GM19397 (cell line): ENCODE measurements around the gene SMURF2.
"Not testable (repeated sequence)": the region's sequence is repeated elsewhere in the genome, so short reads cannot be mapped to it uniquely, and the experiment has no call there.

Source experiments
- ATAC-seq: cut with Tn5 transposase; IDR thresholded peaks from one replicate; pipeline ENCODE4 v1.9.1; 2021; ENCODE audit warnings: mild to moderate bottlenecking, moderate library complexity; ENCODE audit not compliant: unreplicated experiment

SMURF2 gene

GRCh38 chr17:64599187-64599676 is 62.9 kb downstream of the SMURF2 start:
- ATAC-seq, result peak; percentile 86

GRCh38 chr17:64598672-64599071 is 63.4 kb downstream of the SMURF2 start:
- ATAC-seq, result no peak

- ATAC-seq, result no peak
Measured at GRCh38 chr17:64596988-64597387, 65.1 kb downstream of the SMURF2 start.

- ATAC-seq, result no peak
Measured at GRCh38 chr17:64596439-64596838, 65.7 kb downstream of the SMURF2 start.

GRCh38 chr17:64591944-64592343 is 70.2 kb downstream of the SMURF2 start:
- ATAC-seq, result no peak

- no peak for ATAC-seq
Measured at GRCh38 chr17:64585146-64585545, 77.0 kb downstream of the SMURF2 start.

- ATAC-seq, result no peak
Measured at GRCh38 chr17:64583038-64583437, 79.1 kb downstream of the SMURF2 start.

- no peak for ATAC-seq
Measured at GRCh38 chr17:64580384-64581315, 81.5 kb downstream of the SMURF2 start.

GRCh38 chr17:64579917-64580316 is 82.2 kb downstream of the SMURF2 start:
- no peak for ATAC-seq

- not testable (repeated sequence) for ATAC-seq
Measured at GRCh38 chr17:64577025-64577424, 85.1 kb downstream of the SMURF2 start.

GRCh38 chr17:64575431-64575830 is 86.7 kb downstream of the SMURF2 start:
- no peak for ATAC-seq

GRCh38 chr17:64574646-64575045 is 87.5 kb downstream of the SMURF2 start:
- no peak for ATAC-seq

- no peak for ATAC-seq
Measured at GRCh38 chr17:64573214-64573613, 88.9 kb downstream of the SMURF2 start.

- no peak for ATAC-seq
Measured at GRCh38 chr17:64572682-64573154, 89.4 kb downstream of the SMURF2 start.

- ATAC-seq, result no peak
Measured at GRCh38 chr17:64571746-64572145, 90.4 kb downstream of the SMURF2 start.

GRCh38 chr17:64565563-64565962 is 96.5 kb downstream of the SMURF2 start:
- ATAC-seq, result no peak

GRCh38 chr17:64564098-64564497 is 98.0 kb downstream of the SMURF2 start:
- no peak for ATAC-seq

- ATAC-seq, result no peak
Measured at GRCh38 chr17:64555281-64555680, 106.8 kb downstream of the SMURF2 start.

GRCh38 chr17:64554028-64554637 is 108.0 kb downstream of the SMURF2 start:
- no peak for ATAC-seq

- ATAC-seq, result no peak
Measured at GRCh38 chr17:64551461-64551860, 110.6 kb downstream of the SMURF2 start.

- no peak for ATAC-seq
Measured at GRCh38 chr17:64547319-64547718, 114.8 kb downstream of the SMURF2 start.

GRCh38 chr17:64546716-64547115 is 115.4 kb downstream of the SMURF2 start:
- ATAC-seq, result no peak
